GM12891 (cell line): Measurements from ENCODE around the gene LMO1.

Experiments
- DNase-seq: peaks from one replicate; pipeline ENCODE4 v3.0.0; 2011; ENCODE audit warnings: low spot score; ENCODE audit not compliant: insufficient read length
- FAIRE-seq: peaks from 2 replicates; lab custom pipeline; 2011; peaks lifted over from hg19 to GRCh38; lab: Jason Lieb, UNC
- PAX5 ChIP-seq: IDR thresholded peaks from 2 replicates; pipeline ENCODE4 v1.6.1; 2011; ENCODE audit warnings: low read length, moderate library complexity, mild to moderate bottlenecking; ENCODE audit not compliant: insufficient read depth, severe bottlenecking
- POLR2A ChIP-seq: IDR thresholded peaks from 2 replicates; pipeline ENCODE4 v1.6.1; 2011; ENCODE audit warnings: low read depth, low read length, control low read depth
- POLR2AphosphoS5 ChIP-seq: IDR thresholded peaks from 2 replicates; pipeline ENCODE4 v1.6.1; 2011; ENCODE audit warnings: low read depth, low read length, control low read depth
- POU2F2 ChIP-seq: IDR thresholded peaks from 2 replicates; pipeline ENCODE4 v1.6.1; 2011; ENCODE audit warnings: low read depth, mild to moderate bottlenecking, control low read depth, low read length, moderate library complexity
- SPI1 ChIP-seq: IDR thresholded peaks from 2 replicates; pipeline ENCODE4 v1.6.1; 2011; ENCODE audit warnings: low read depth, low read length, control low read depth
- TAF1 ChIP-seq: IDR thresholded peaks from 2 replicates; pipeline ENCODE4 v1.6.1; 2011; ENCODE audit warnings: low read depth, low read length, control low read depth

LMO1 gene

GRCh38 chr11:8235925-8236324 is 27.8 kb downstream of the LMO1 start:
- no peak for FAIRE-seq
- TF ChIP-seq POLR2AphosphoS5 (no peak), POLR2A (no peak), POU2F2 (no peak), PAX5 (no peak), TAF1 (no peak), SPI1 (no peak)
- no peak for DNase-seq

DNA sequence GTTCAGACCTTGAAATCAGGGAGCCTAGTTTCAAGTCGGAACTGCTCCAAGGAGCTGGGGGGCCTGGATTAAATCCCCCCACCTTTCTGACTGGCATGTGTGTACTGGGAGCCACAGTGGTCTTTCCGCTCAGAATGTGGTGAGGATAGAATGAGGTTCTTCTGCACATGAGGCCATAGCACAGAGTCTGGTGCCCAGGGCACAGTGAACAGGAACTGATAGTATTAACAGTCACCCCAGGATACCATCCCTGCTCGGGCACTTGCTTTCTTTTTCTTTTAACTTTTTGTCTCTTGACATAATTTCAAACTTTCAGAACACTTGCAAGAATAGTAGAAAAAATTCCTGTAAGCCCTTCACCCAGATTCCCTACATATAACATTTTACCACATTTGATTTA is 28.8 kb downstream of the LMO1 start:
- no peak for TF ChIP-seq POLR2AphosphoS5
- no peak for TF ChIP-seq TAF1
- TF ChIP-seq POU2F2 = no peak
- TF ChIP-seq PAX5 = no peak
- no peak for TF ChIP-seq POLR2A
- no peak for TF ChIP-seq SPI1
- FAIRE-seq (no peak), DNase-seq (no peak)

DNA sequence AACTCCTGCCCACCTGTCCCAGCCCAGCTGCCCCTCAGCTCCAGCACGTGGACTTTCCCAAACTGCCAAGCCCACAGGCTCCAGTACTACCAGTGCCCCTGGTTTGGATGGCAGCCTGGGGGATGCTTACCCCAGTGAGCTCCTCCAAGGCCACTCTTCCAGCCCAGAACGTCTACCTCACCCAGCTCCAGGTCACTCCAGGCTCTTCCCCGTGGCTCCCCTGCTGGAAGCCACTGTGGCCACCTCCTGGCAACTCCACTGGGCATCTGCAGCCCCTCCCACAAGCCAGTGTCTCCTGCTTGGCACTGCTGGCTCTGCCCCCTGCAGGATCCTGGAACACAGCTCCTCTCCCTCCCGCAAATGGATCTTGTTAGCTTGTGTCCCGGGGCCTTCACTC is 29.3 kb downstream of the LMO1 start:
- DNase-seq (no peak), FAIRE-seq (no peak)
- TF ChIP-seq POLR2A (no peak), TAF1 (no peak), POLR2AphosphoS5 (no peak), SPI1 (no peak), POU2F2 (no peak), PAX5 (no peak)

- TF ChIP-seq PAX5 (no peak), POLR2A (no peak), POLR2AphosphoS5 (no peak)
- DNase-seq = no peak
- no peak for FAIRE-seq
Measured at GRCh38 chr11:8233691-8234424, 29.8 kb downstream of the LMO1 start.

DNA sequence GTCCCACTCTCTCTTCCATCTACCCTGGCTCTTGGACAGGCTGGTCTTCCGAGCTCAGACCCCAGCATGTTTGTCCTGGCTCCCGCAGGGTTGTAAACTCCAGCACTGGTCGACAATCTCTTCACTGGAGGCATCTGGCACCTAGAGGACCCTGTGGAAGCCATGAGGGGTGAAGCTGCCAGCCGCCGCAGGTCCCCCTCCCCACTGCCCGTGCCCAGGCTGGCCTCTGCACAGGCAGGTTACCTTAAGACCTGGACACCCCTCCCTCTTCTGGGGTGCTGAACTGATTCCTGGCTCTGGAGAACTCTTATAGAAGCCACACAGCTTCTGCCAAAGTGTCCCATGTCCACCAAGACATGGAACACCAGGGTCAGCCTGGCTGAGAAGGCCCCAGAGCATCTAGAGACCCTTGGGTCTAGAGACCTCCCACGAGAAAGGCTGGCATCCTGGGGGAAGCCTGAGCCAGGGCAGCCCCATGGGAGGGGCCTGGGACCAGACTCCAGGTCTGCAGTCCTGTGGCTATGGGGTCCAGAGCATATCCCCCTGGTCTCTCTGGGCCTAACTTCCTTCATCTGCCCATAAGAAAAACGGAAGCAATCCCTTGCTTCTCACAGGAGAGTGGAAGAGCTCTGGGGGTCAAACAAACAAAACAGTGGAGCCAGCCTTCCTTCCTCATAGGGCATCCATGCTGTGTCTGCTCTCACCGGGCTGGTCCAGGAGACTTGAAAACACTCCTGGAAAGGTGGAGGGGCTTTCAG is 30.6 kb downstream of the LMO1 start:
- TF ChIP-seq POLR2AphosphoS5 = no peak
- TF ChIP-seq POLR2A = no peak
- no peak for TF ChIP-seq POU2F2
- TF ChIP-seq TAF1 = no peak
- TF ChIP-seq SPI1 = no peak
- no peak for TF ChIP-seq PAX5
- DNase-seq = no peak
- no peak for FAIRE-seq

- DNase-seq (no peak), FAIRE-seq (no peak)
- TF ChIP-seq PAX5 = no peak
- no peak for TF ChIP-seq SPI1
- no peak for TF ChIP-seq POLR2AphosphoS5
- no peak for TF ChIP-seq POLR2A
- no peak for TF ChIP-seq POU2F2
- TF ChIP-seq TAF1 = no peak
Measured at GRCh38 chr11:8232414-8232813, 31.3 kb downstream of the LMO1 start.

DNA sequence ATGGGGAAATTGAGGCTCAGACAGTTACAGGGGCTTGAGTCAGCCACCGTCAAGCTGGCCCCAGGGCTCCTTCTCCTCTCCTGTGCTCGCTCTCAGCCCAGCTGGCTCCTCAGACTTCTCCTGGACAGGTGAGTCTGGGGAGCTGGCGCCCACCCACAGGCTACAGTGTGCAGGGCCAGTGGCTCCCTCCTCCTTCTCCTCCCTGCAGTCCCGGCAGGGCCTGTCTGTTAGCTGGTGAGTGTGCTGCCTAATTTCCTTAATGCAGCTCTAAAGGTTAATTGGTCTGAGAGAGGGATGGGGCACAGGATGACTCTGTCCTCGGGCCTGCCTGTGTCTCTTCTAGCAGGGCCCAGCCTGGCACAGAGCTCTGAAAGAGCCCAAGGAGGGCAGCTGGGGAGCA is 31.7 kb downstream of the LMO1 start:
- no peak for TF ChIP-seq POLR2A
- FAIRE-seq (no peak), DNase-seq (no peak)

GRCh38 chr11:8230921-8231847 is 32.5 kb downstream of the LMO1 start:
- TF ChIP-seq SPI1 (no peak), TAF1 (no peak)
- DNase-seq (no peak), FAIRE-seq (no peak)

GRCh38 chr11:8230178-8230859 is 33.4 kb downstream of the LMO1 start:
- TF ChIP-seq POLR2AphosphoS5 = no peak
- no peak for TF ChIP-seq PAX5
- no peak for TF ChIP-seq SPI1
- no peak for TF ChIP-seq TAF1
- no peak for TF ChIP-seq POLR2A
- no peak for TF ChIP-seq POU2F2
- DNase-seq = no peak
- no peak for FAIRE-seq
